Measurements from ENCODE around the gene ZFYVE9.

GRCh38 chr1:52356818-52357355 lies 215.0 kb downstream of the ZFYVE9 start:
- TF ChIP-seq CTCF (conservative IDR thresholded peaks at IDR 0.05; ENCODE audit: low read length) = no peak
- TF ChIP-seq EZH2phosphoT487 (IDR thresholded peaks at IDR 0.05; ENCODE audit: borderline replicate concordance) = no peak

Measured in Loucy (cell line).